ENCODE results near the gene NME3. TPM values are rescaled to one million over a fixed set of nuclear protein-coding genes. Genes with fewer than 3 reads are reported as not detected.

Gene NME3
- polyA plus RNA-seq, 3 donors = 57.7 to 80.2 (median 74.7) TPM

DNA sequence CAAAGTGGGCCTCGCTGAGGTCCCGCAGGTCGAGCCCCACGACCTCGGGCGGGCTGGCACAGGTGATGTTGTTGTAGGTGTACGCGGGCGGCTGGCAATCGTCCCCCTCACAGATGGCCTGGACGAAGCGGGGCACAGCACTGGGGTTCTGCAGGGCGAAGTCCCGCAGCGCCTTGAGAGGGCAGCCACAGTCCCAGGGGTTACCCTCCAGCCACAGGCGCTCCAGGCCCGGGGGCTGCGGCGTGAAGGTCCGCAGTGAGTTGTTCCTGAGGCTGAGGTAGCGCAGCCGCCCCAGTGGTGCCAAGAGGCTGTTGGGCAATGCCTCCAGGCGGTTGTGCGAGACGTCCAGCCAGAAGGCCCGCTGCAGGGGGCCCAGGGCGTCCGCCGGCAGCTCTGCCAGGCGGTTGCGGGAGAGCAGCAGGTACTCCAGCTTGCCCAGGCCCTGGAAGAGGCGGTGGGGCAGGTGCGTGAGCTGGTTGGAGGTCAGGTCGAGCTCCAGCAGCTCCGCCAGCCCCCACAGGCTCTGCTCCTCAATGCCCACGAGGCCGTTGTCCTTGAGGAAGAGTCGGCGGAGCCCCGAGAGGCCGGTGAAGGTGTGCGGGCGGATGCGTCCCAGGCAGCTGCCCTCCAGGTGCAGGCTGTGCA is 19.4 kb upstream of the NME3 start:
- H3K36me3 Mint-ChIP-seq = peaks cover 16 to 45% of the 10 kb centered on the region in 2 donors
- Histone ChIP-seq H3K4me2 (replicated peaks; ENCODE audit: extremely low read depth, low read length, poor library complexity, severe bottlenecking) (no peak overlapping the region), H3K79me2 (ENCODE audit: insufficient read depth, low read length) (peaks cover 13% of the 10 kb centered on the region), H3K4me3 (replicated peaks in 1 of 3; ENCODE audit: low read depth in 2 of 3, low read length in 3 of 3) (no peak overlapping the region), H3K9ac (ENCODE audit: insufficient read depth, low read length, poor library complexity, severe bottlenecking) (no peak overlapping the region), H3K27ac (ENCODE audit: low read depth in 1 of 2, low read length in 2 of 2) (no peak overlapping the region), H3K4me1 (ENCODE audit: control insufficient read depth in 1 of 2, insufficient read depth in 2 of 2, low read length in 2 of 2) (no peaks in the 10 kb centered on the region), H3K9me3 (replicated peaks in 1 of 2; ENCODE audit: control insufficient read depth in 1 of 2, insufficient read depth in 1 of 2, low read length in 2 of 2) (no peaks in the 10 kb centered on the region), H3K36me3 (replicated peaks in 1 of 2; ENCODE audit: control insufficient read depth in 1 of 2, insufficient read depth in 2 of 2, low read length in 2 of 2) (peaks cover 42 to 44% of the 10 kb centered on the region in 2 donors), H3K27me3 (ENCODE audit: control insufficient read depth in 2 of 2, insufficient read depth in 2 of 2, low read length in 2 of 2) (no peaks in the 10 kb centered on the region), H2AFZ (ENCODE audit: insufficient read depth, low read depth, low read length, poor library complexity, severe bottlenecking) (no peak overlapping the region), H4K20me1 (ENCODE audit: insufficient read depth, low read length) (peaks cover 22% of the 10 kb centered on the region)
- H3K4me1 Mint-ChIP-seq = no peaks in the 10 kb centered on the region
- H3K4me3 Mint-ChIP-seq = no peak overlapping the region
- intact Hi-C loops (cut with micrococcal nuclease) = no loop called here
- WGBS (ENCODE audit: insufficient coverage) = 95% methylated on average over 41 of the region's 44 CpGs
- no peak for DNase-seq
- no peaks in the 10 kb centered on the region for H3K9me3 Mint-ChIP-seq
- no peaks in the 10 kb centered on the region for H3K27me3 Mint-ChIP-seq (ENCODE audit: low read depth in 3 of 3)
- no peak overlapping the region for H3K27ac Mint-ChIP-seq
- TF ChIP-seq, protein P1, sequence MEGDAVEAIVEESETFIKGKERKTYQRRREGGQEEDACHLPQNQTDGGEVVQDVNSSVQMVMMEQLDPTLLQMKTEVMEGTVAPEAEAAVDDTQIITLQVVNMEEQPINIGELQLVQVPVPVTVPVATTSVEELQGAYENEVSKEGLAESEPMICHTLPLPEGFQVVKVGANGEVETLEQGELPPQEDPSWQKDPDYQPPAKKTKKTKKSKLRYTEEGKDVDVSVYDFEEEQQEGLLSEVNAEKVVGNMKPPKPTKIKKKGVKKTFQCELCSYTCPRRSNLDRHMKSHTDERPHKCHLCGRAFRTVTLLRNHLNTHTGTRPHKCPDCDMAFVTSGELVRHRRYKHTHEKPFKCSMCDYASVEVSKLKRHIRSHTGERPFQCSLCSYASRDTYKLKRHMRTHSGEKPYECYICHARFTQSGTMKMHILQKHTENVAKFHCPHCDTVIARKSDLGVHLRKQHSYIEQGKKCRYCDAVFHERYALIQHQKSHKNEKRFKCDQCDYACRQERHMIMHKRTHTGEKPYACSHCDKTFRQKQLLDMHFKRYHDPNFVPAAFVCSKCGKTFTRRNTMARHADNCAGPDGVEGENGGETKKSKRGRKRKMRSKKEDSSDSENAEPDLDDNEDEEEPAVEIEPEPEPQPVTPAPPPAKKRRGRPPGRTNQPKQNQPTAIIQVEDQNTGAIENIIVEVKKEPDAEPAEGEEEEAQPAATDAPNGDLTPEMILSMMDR (IDR thresholded peaks at IDR 0.05) = no peak

DNA sequence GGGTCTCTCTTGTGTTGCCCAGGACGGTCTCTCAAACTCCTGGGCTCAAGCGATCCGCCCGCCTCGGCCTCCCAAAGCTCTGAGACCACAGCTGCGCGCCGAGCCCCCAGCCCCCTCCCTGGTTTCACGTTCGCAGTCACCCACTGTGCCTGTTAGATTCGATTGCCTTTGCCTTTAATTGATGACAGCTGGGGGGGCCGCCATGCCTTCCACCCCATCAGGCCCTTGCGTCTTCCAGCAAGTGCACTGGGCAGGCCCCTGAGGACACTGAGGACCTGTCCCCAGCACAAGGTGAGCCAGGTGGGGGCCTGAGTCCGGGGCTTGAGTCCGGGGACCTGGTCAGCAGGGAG is 18.9 kb upstream of the NME3 start:
- H3K27ac ChIP-seq (ENCODE audit: low read depth in 1 of 2, low read length in 2 of 2) = no peak overlapping the region
- peaks cover 42 to 44% of the 10 kb centered on the region in 2 donors for H3K36me3 ChIP-seq (replicated peaks in 1 of 2; ENCODE audit: control insufficient read depth in 1 of 2, insufficient read depth in 2 of 2, low read length in 2 of 2)
- H3K27me3 ChIP-seq (ENCODE audit: control insufficient read depth in 2 of 2, insufficient read depth in 2 of 2, low read length in 2 of 2) = no peaks in the 10 kb centered on the region
- Mint-ChIP-seq H3K4me3 (no peak overlapping the region), H3K36me3 (peaks cover 16 to 49% of the 10 kb centered on the region in 2 donors), H3K4me1 (no peaks in the 10 kb centered on the region), H3K27me3 (ENCODE audit: low read depth in 3 of 3) (no peaks in the 10 kb centered on the region), H3K9me3 (no peaks in the 10 kb centered on the region), H3K27ac (peak overlapping the region in 1 of 7 donors; percentile 46)
- H3K4me3 ChIP-seq (replicated peaks in 1 of 3; ENCODE audit: low read depth in 2 of 3, low read length in 3 of 3) = no peak overlapping the region
- intact Hi-C loops (cut with micrococcal nuclease) = no loop called here
- no peak overlapping the region for H2AFZ ChIP-seq (ENCODE audit: insufficient read depth, low read depth, low read length, poor library complexity, severe bottlenecking)
- H3K79me2 ChIP-seq (ENCODE audit: insufficient read depth, low read length) = peaks cover 18% of the 10 kb centered on the region
- no peaks in the 10 kb centered on the region for H3K9me3 ChIP-seq (replicated peaks in 1 of 2; ENCODE audit: control insufficient read depth in 1 of 2, insufficient read depth in 1 of 2, low read length in 2 of 2)
- WGBS (ENCODE audit: insufficient coverage) = 98% methylated on average over 14 of the region's 15 CpGs
- H3K4me1 ChIP-seq (ENCODE audit: control insufficient read depth in 1 of 2, insufficient read depth in 2 of 2, low read length in 2 of 2) = no peaks in the 10 kb centered on the region
- H3K9ac ChIP-seq (ENCODE audit: insufficient read depth, low read length, poor library complexity, severe bottlenecking) = no peak overlapping the region
- no peak for DNase-seq
- H3K4me2 ChIP-seq (replicated peaks; ENCODE audit: extremely low read depth, low read length, poor library complexity, severe bottlenecking) = no peak overlapping the region
- TF ChIP-seq, protein P1 (IDR thresholded peaks at IDR 0.05) = no peak
- peaks cover 27% of the 10 kb centered on the region for H4K20me1 ChIP-seq (ENCODE audit: insufficient read depth, low read length)

Data from CD14-positive monocyte (primary cell).